ENCODE results near the gene NUP93. TPM values are rescaled to one million over a fixed set of nuclear protein-coding genes. Genes with fewer than 3 reads are reported as not detected.

NUP93 gene
- polyA plus RNA-seq, 1 experiment: 46.4 TPM

DNA sequence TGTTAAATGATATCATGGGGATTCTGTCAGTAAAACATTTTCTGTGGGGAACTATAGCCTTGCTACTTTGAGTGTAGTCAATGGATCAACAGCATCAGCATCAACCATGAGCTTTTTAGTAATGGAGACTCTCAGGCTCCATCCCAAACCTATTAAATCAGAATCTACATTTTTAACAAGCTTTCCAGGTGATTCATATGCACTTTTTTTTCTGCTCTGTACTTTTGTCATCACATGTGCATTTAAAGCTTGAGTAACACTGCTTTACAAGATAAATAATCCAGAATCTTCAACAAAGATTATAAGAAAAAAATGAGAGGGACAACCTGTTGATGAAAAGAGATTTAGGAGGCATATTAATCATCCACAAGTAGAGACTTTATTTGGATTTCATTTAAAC is 23.5 kb downstream of the NUP93 start:
- Histone ChIP-seq H3K4me3 (ENCODE audit: low read depth, low read length) (no peak overlapping the region), H3K9me3 (ENCODE audit: control insufficient read depth, insufficient read depth, low read length) (peaks cover 2% of the 10 kb centered on the region; the same call in 1 of the 2 replicates), H3K27me3 (ENCODE audit: control insufficient read depth, insufficient read depth, low read length) (no peaks in the 10 kb centered on the region), H3K27ac (ENCODE audit: low read depth, low read length) (no peak overlapping the region)
- ChIA-PET POLR2A (no interaction called here), CTCF (no interaction called here)
- DNase-seq (ENCODE audit: low read depth, low spot score): no peak
- TF ChIP-seq, protein P1, sequence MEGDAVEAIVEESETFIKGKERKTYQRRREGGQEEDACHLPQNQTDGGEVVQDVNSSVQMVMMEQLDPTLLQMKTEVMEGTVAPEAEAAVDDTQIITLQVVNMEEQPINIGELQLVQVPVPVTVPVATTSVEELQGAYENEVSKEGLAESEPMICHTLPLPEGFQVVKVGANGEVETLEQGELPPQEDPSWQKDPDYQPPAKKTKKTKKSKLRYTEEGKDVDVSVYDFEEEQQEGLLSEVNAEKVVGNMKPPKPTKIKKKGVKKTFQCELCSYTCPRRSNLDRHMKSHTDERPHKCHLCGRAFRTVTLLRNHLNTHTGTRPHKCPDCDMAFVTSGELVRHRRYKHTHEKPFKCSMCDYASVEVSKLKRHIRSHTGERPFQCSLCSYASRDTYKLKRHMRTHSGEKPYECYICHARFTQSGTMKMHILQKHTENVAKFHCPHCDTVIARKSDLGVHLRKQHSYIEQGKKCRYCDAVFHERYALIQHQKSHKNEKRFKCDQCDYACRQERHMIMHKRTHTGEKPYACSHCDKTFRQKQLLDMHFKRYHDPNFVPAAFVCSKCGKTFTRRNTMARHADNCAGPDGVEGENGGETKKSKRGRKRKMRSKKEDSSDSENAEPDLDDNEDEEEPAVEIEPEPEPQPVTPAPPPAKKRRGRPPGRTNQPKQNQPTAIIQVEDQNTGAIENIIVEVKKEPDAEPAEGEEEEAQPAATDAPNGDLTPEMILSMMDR (IDR thresholded peaks at IDR 0.05; ENCODE audit: low read depth, low read length): no peak

DNA sequence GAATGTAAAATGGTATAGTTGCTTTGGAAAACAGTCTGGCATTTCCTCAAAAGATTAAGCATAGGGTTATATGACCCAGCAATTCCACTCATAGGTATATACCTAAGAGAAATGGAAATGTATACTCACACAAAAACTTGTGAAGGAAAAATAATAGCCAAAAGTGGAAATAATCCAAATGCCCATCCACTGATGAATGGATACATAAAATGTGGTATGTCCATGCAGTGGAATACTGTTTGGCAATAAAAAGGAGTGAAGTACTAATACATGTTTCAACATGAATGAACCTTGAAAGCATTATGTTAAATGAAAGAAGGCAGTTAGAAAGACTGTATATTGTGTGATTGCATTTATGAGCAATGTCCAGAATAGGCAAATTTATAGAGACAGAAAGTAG is 25.1 kb downstream of the NUP93 start:
- CTCF ChIA-PET: no interaction called here

DNA sequence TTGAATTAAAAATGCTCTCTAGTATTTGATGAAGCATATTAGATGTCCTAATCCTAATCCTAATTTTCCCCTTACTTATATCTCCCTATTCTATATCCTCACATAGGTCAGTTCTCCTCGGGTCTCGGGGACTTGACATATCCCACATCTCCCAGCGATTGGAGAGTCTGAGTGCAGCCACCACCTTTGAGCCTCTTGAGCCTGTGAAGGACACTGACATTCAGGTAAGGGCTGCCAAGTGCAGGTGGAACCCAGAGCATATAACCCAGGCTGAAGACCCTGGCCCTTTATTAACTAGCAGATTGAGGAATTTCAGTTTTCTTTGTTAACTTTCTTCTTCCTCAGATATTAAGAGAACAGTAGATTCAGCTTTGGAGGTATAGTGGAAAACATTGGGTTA is 28.5 kb downstream of the NUP93 start:
- Histone ChIP-seq H3K27me3 (ENCODE audit: control insufficient read depth, insufficient read depth, low read length) (no peaks in the 10 kb centered on the region), H3K9me3 (ENCODE audit: control insufficient read depth, insufficient read depth, low read length) (peaks cover 2% of the 10 kb centered on the region; the same call in 1 of the 2 replicates), H3K27ac (ENCODE audit: low read depth, low read length) (no peak overlapping the region), H3K4me3 (ENCODE audit: low read depth, low read length) (no peak overlapping the region)
- POLR2A ChIA-PET: no interaction called here
- TF ChIP-seq, protein P1 (IDR thresholded peaks at IDR 0.05; ENCODE audit: low read depth, low read length): no peak
- no peak for DNase-seq (ENCODE audit: low read depth, low spot score)
- CTCF ChIA-PET: no interaction called here

More for the DNA sequence above, 25.1 kb downstream of the NUP93 start:
- no peak overlapping the region for H3K27ac ChIP-seq (ENCODE audit: low read depth, low read length)
- DNase-seq (ENCODE audit: low read depth, low spot score): no peak
- POLR2A ChIA-PET: no interaction called here
- TF ChIP-seq, protein P1 (IDR thresholded peaks at IDR 0.05; ENCODE audit: low read depth, low read length): no peak
- no peaks in the 10 kb centered on the region for H3K27me3 ChIP-seq (ENCODE audit: control insufficient read depth, insufficient read depth, low read length)
- no peak overlapping the region for H3K4me3 ChIP-seq (ENCODE audit: low read depth, low read length)
- H3K9me3 ChIP-seq (ENCODE audit: control insufficient read depth, insufficient read depth, low read length): peaks cover 2% of the 10 kb centered on the region; the same call in 1 of the 2 replicates

DNA sequence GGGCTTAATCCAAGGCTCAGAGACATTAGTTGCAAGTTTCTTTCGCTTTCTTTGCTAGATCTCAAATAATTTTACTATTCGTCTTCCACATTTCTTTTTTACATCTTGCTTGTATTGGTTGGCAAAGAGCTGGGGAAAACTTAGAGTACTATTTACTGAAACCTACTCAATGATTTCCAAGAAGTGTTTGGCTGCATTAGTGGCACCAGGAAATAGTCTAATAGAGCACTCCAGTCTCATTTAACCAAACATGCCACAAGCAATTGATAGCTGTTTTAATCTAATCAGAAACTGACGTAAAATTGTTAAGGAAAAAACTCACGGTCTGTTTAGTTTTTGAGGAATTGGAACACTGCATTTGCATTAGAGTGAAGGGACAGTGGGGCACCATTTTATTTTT is 29.0 kb downstream of the NUP93 start:
- ChIA-PET POLR2A (no interaction called here), CTCF (no interaction called here)
- TF ChIP-seq, protein P1 (IDR thresholded peaks at IDR 0.05; ENCODE audit: low read depth, low read length): no peak
- Histone ChIP-seq H3K27me3 (ENCODE audit: control insufficient read depth, insufficient read depth, low read length) (no peaks in the 10 kb centered on the region), H3K27ac (ENCODE audit: low read depth, low read length) (no peak overlapping the region), H3K4me3 (ENCODE audit: low read depth, low read length) (no peak overlapping the region), H3K9me3 (ENCODE audit: control insufficient read depth, insufficient read depth, low read length) (peaks cover 2% of the 10 kb centered on the region; the same call in 1 of the 2 replicates)
- DNase-seq (ENCODE audit: low read depth, low spot score): no peak

DNA sequence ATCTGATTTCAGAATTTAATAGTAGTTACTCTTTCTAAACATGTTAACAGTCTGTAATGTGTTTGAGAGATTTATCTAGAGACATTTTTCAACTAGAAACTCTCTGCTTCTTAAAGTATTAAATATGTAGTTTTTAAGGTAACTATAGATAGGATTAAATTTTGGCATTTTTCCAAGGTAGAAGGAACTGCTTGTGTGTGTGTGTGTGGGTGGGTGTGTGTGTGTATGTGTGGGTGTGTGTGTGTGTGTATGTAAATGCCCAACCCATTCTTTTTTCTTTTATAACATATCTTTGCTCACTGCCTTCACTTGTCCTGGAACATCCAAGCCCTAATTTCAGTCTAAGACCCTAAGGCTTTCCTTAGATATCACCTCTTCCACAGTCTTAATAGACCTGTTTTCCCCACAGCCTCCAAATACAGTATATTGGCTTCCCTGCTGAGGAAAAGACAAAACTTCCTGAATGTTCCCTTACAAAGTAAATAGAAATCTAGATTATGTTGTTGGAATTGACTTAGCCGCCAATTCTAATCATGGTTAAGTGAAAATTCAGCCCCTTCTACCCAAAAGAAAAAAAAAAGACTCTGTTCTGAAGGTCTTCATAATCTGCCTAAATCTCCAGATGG is 33.5 kb downstream of the NUP93 start:
- CTCF ChIA-PET: no interaction called here
- no peak for DNase-seq (ENCODE audit: low read depth, low spot score)
- TF ChIP-seq, protein P1 (IDR thresholded peaks at IDR 0.05; ENCODE audit: low read depth, low read length): no peak

More for the DNA sequence above, 33.5 kb downstream of the NUP93 start:
- POLR2A ChIA-PET: no interaction called here
- no peak overlapping the region for H3K4me3 ChIP-seq (ENCODE audit: low read depth, low read length)
- no peaks in the 10 kb centered on the region for H3K27me3 ChIP-seq (ENCODE audit: control insufficient read depth, insufficient read depth, low read length)
- H3K9me3 ChIP-seq (ENCODE audit: control insufficient read depth, insufficient read depth, low read length): no peaks in the 10 kb centered on the region
- no peak overlapping the region for H3K27ac ChIP-seq (ENCODE audit: low read depth, low read length)

Measured in AG04450 (cell line).